H1 (cell line): ENCODE data around the gene SFRP2. TPM values are rescaled to one million over a fixed set of nuclear protein-coding genes. Genes with fewer than 3 reads are reported as not detected.

ENCODE experiments used
- BACH1 ChIP-seq: IDR thresholded peaks from 2 replicates; pipeline ENCODE4 v1.6.1; 2012; ENCODE audit warnings: low read length, improper control_type of control experiment
- CHD1 ChIP-seq: IDR thresholded peaks from 2 replicates; pipeline ENCODE4 v1.6.1; 2012; ENCODE audit warnings: low read depth, low read length, improper control_type of control experiment
- CHD2 ChIP-seq: IDR thresholded peaks from 2 replicates; pipeline ENCODE4 v1.6.1; 2012; ENCODE audit warnings: low read length, improper control_type of control experiment
- CTCF ChIP-seq, 3 experiments: IDR thresholded peaks; 1 replicate in 2 of 3; 2 replicates in 1 of 3; pipeline versions ENCODE4 v1.5.1 to v1.6.1; 2011; ENCODE audit warnings: low read length in 3 of 3, mild to moderate bottlenecking in 3 of 3, inconsistent platforms in 2 of 3, low read depth in 1 of 3, moderate library complexity in 1 of 3; ENCODE audit not compliant: insufficient read depth in 1 of 3; ENCODE audit errors: control extremely low read depth in 1 of 3
- PHF8 ChIP-seq: fragments of 200-600 bp; sonication (generic); conservative IDR thresholded peaks from 2 replicates; pipeline ENCODE4 v1.7.1; 2012; ENCODE audit warnings: low read depth, mild to moderate bottlenecking, inconsistent platforms, low read length, moderate library complexity
- RAD21 ChIP-seq, 2 experiments: IDR thresholded peaks in 1 of 2; conservative IDR thresholded peaks in 1 of 2; 2 replicates each; pipeline ENCODE4 v1.6.1; 2011; ENCODE audit warnings: low read depth in 2 of 2, low read length in 2 of 2, improper control_type of control experiment in 1 of 2, inconsistent platforms in 1 of 2, mild to moderate bottlenecking in 1 of 2, moderate library complexity in 1 of 2
- RBBP5 ChIP-seq: IDR thresholded peaks from 2 replicates; pipeline ENCODE4 v1.7.1; 2012; ENCODE audit warnings: low read depth, mild to moderate bottlenecking, inconsistent platforms, low read length, moderate library complexity, borderline replicate concordance
- polyA plus RNA-seq, 7 experiments: library from polyadenylated mRNA; depleted of rRNA in 3 of 7; stranded (reverse) in 5 of 7; unstranded in 2 of 7; fragments of >200 nt in 5 of 7; fragments of 200-250 nt in 2 of 7; gene quantifications; 1 replicate in 5 of 7; 2 replicates in 1 of 7; 4 replicates in 1 of 7; pipeline versions ENCODE4 v1.2.1 to v1.2.3, GENCODE V29; 2011 to 2013; ENCODE audit warnings: missing spikeins in 2 of 7, mixed read lengths in 2 of 7
- total RNA-seq: library from RNA; stranded (reverse); fragmentation: NEBNext Ultra II Directional; extraction: Animal tissue kit (Norgen Biotek cat#: 25700); gene quantifications from 2 replicates; pipeline ENCODE4 v1.2.1, GENCODE V29; 2021

SFRP2 gene
- total and polyA plus RNA-seq, 2 of the 8 experiments (the other 6 are each of a cell fraction or from before 2014, with no cell fraction given), result 108 to 342 TPM

- TF ChIP-seq CTCF (IDR thresholded peaks at IDR 0.05; ENCODE audit: control extremely low read depth in 1 of 3, insufficient read depth in 1 of 3, low read depth in 1 of 3, low read length in 3 of 3) (no peak), PHF8 (0 out of 2 replicates have a peak, but pooled peaks have one; percentile 32), BACH1 (no peak), RAD21 (IDR thresholded peaks at IDR 0.05 in 1 of 2, conservative IDR thresholded peaks at IDR 0.05 in 1 of 2; ENCODE audit: low read depth in 2 of 2, low read length in 2 of 2) (no peak), CHD2 (no peak), RBBP5 (0 out of 2 replicates have a peak, but pooled peaks have one; percentile 26), CHD1 (no peak)
Measured at GRCh38 chr4:153790500-153790865, 1.6 kb upstream of the SFRP2 start (continued).
